Measurements from ENCODE around the gene JPH2. TPM values are rescaled to one million over a fixed set of nuclear protein-coding genes. Genes with fewer than 3 reads are reported as not detected.

Gene JPH2
- total RNA-seq, 1 donor from 2014 or later = 0.12 TPM

DNA sequence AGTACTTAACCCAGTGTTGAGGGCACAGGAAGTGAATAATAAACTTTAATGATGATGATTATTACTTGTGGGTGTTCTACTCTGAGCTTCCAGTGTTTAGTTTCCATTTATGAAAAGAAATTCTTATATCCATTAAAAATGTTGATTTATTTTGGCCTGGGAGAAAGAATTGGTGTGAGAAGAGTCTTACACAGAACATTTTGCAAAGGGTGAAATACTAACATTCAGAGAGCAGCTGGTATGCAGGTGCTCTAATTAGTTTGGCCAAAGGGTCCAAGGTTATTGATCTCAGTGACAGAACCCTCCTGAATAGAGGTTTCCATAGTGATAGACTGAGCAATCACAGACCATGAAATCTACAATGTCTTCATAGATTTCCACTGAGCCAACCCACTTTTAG, 19.1 kb upstream of the JPH2 start:
- Mint-ChIP-seq H3K9me3 (ENCODE audit: low read depth) (no peaks in the 10 kb centered on the region), H3K4me1 (ENCODE audit: low read depth) (peaks cover 50% of the 10 kb centered on the region), H3K27ac (peak overlapping the region; percentile 94), H3K36me3 (ENCODE audit: insufficient read depth) (peaks cover 14% of the 10 kb centered on the region), H3K27me3 (no peaks in the 10 kb centered on the region), H3K4me3 (ENCODE audit: low read depth) (peak overlapping the region; percentile 27)
- no peak for DNase-seq (ENCODE audit: low spot score, unreplicated experiment)
- TF ChIP-seq, protein P1, sequence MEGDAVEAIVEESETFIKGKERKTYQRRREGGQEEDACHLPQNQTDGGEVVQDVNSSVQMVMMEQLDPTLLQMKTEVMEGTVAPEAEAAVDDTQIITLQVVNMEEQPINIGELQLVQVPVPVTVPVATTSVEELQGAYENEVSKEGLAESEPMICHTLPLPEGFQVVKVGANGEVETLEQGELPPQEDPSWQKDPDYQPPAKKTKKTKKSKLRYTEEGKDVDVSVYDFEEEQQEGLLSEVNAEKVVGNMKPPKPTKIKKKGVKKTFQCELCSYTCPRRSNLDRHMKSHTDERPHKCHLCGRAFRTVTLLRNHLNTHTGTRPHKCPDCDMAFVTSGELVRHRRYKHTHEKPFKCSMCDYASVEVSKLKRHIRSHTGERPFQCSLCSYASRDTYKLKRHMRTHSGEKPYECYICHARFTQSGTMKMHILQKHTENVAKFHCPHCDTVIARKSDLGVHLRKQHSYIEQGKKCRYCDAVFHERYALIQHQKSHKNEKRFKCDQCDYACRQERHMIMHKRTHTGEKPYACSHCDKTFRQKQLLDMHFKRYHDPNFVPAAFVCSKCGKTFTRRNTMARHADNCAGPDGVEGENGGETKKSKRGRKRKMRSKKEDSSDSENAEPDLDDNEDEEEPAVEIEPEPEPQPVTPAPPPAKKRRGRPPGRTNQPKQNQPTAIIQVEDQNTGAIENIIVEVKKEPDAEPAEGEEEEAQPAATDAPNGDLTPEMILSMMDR (IDR thresholded peaks at IDR 0.05; ENCODE audit: unreplicated experiment) = no peak

DNA sequence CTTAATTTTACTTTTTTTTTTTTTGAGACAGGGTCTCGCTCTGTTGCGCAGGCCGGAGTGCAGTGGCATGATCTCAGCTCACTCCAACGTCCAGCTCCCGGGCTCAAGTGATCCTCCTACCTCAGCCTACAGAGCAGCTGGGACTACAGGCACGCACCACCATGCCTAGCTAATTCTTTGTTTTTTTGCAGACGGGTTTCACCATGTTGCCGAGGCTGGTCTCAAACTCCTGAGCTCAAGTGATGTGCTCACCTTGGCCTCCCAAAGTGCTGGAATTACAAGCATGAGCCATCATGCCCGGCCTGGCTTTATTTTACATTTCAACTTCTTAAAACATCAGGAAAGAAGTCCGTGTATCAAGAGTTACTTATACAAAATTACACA, 17.8 kb upstream of the JPH2 start:
- Mint-ChIP-seq H3K4me1 (ENCODE audit: low read depth) (peaks cover 45% of the 10 kb centered on the region), H3K9me3 (ENCODE audit: low read depth) (no peaks in the 10 kb centered on the region), H3K27me3 (no peaks in the 10 kb centered on the region), H3K27ac (no peak overlapping the region), H3K36me3 (ENCODE audit: insufficient read depth) (peaks cover 21% of the 10 kb centered on the region), H3K4me3 (ENCODE audit: low read depth) (no peak overlapping the region)
- DNase-seq (ENCODE audit: low spot score, unreplicated experiment) = no peak
- TF ChIP-seq, protein P1 (IDR thresholded peaks at IDR 0.05; ENCODE audit: unreplicated experiment) = no peak

DNA sequence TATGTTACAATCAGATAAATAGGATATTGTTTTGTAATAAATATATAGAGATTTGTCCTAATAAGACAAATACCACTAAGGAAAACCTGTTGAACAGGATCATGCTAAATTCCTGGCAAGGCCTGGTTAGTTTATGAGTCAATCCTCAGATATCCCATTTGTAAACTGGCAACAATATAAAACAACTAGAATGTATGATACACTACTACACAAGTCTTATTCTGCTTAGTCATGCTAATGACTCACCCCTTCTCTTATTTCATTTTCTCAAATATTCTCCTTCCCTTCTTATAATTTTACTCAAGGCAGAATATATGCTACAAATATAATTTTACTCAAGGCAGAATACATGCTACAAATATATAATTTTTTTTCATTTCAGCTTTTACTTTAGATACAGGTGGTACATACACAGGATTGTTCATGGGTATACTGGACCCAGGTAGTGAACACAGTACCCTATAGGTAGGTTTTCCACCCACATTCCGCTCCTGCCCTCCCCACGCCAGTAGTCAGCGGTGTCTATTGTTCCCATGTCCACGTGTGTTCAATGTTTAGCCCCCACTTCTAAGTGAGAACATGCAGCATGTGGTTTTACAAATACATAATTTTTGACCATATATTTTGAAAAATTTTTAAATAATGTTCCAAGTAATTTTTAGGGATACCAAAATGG, 17.3 kb upstream of the JPH2 start:
- DNase-seq (ENCODE audit: low spot score, unreplicated experiment) = no peak
- H3K4me1 Mint-ChIP-seq (ENCODE audit: low read depth) = peaks cover 40% of the 10 kb centered on the region
- no peaks in the 10 kb centered on the region for H3K9me3 Mint-ChIP-seq (ENCODE audit: low read depth)
- H3K27me3 Mint-ChIP-seq = no peaks in the 10 kb centered on the region
- H3K27ac Mint-ChIP-seq = peak overlapping the region; percentile 31
- TF ChIP-seq, protein P1 (IDR thresholded peaks at IDR 0.05; ENCODE audit: unreplicated experiment) = no peak
- no peak overlapping the region for H3K4me3 Mint-ChIP-seq (ENCODE audit: low read depth)
- H3K36me3 Mint-ChIP-seq (ENCODE audit: insufficient read depth) = peaks cover 26% of the 10 kb centered on the region

DNA sequence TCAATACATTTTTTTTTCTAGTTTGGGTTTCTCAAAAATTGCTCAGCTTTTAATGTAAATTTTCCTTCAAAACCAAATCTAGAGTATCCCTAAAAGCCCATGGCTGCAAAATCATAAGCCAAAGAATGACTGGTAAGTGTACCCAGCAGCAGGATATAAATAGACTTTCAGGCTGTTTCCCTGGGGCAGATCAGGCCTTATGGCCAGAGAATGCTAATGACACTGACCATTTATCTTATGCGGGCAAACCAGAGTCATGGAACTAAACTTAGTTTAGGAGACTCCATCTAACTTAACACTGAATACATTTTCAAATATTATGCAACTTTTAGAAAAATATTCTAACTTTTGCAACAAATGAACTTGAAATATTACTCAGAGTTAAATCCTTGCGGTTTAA, 16.2 kb upstream of the JPH2 start:
- Mint-ChIP-seq H3K36me3 (ENCODE audit: insufficient read depth) (peaks cover 28% of the 10 kb centered on the region), H3K27me3 (no peaks in the 10 kb centered on the region), H3K27ac (no peak overlapping the region), H3K9me3 (ENCODE audit: low read depth) (no peaks in the 10 kb centered on the region), H3K4me1 (ENCODE audit: low read depth) (peaks cover 29% of the 10 kb centered on the region), H3K4me3 (ENCODE audit: low read depth) (no peak overlapping the region)
- no peak for DNase-seq (ENCODE audit: low spot score, unreplicated experiment)
- TF ChIP-seq, protein P1 (IDR thresholded peaks at IDR 0.05; ENCODE audit: unreplicated experiment) = no peak

DNA sequence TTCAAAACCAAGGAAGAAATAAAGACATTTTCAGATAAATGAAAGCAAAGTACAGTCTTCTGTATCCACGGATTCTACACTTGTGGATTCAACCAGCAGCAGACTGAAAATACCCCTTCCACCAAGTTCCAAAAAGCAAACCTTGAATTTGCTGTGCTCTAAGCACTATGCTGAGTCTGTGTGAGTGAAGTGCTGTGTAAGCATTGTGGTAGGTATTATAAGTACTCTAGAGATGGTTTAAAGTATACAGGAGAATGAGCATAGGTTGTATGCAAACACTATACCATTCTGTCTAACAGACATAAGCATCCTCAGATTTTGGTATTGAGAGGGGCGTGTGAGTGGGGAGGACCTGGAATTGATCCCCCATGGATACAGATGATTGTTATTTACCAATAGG, 14.0 kb upstream of the JPH2 start:
- Mint-ChIP-seq H3K36me3 (ENCODE audit: insufficient read depth) (peaks cover 31% of the 10 kb centered on the region), H3K4me1 (ENCODE audit: low read depth) (peaks cover 12% of the 10 kb centered on the region), H3K9me3 (ENCODE audit: low read depth) (no peaks in the 10 kb centered on the region), H3K27me3 (no peaks in the 10 kb centered on the region), H3K4me3 (ENCODE audit: low read depth) (no peak overlapping the region), H3K27ac (no peak overlapping the region)
- no peak for DNase-seq (ENCODE audit: low spot score, unreplicated experiment)
- TF ChIP-seq, protein P1 (IDR thresholded peaks at IDR 0.05; ENCODE audit: unreplicated experiment) = no peak

Measured in progenitor cell of endocrine pancreas (in vitro differentiated cells).